Measurements from ENCODE around the gene BOD1.

Gene BOD1

GRCh38 chr5:173616577-173617118, at the start of gene BOD1:
Gene BOD1, minus strand, starts transcription at chr5:173616650. Its CDS starts 214 bp downstream, at chr5:173616436.
- DNase-seq: peak; percentile 95

- no peak for DNase-seq
These were observed 48.9 kb upstream of the BOD1 start for GRCh38 chr5:173665326-173665725.

GRCh38 chr5:173664154-173664526, 47.7 kb upstream of the BOD1 start:
- peak; percentile 5 for DNase-seq

GRCh38 chr5:173663352-173664153, 47.1 kb upstream of the BOD1 start:
- no peak for DNase-seq

- no peak for DNase-seq
These were observed 46.3 kb upstream of the BOD1 start for GRCh38 chr5:173662581-173663351.

GRCh38 chr5:173660481-173661280, 44.2 kb upstream of the BOD1 start:
- no peak for DNase-seq

GRCh38 chr5:173659423-173659822, 43.0 kb upstream of the BOD1 start:
- no peak for DNase-seq

- no peak for DNase-seq
These were observed 41.4 kb upstream of the BOD1 start for GRCh38 chr5:173657741-173658356.

- DNase-seq: no peak
These were observed 38.8 kb upstream of the BOD1 start for GRCh38 chr5:173655196-173655797.

- no peak for DNase-seq
These were observed 37.5 kb upstream of the BOD1 start for GRCh38 chr5:173653822-173654523.

- no peak for DNase-seq
These were observed 31.9 kb upstream of the BOD1 start for GRCh38 chr5:173648308-173648866.

- DNase-seq: no peak
These were observed 30.2 kb upstream of the BOD1 start for GRCh38 chr5:173646692-173647091.

- no peak for DNase-seq
These were observed 29.6 kb upstream of the BOD1 start for GRCh38 chr5:173645890-173646574.

- no peak for DNase-seq
These were observed 29.0 kb upstream of the BOD1 start for GRCh38 chr5:173645437-173645807.

GRCh38 chr5:173644673-173645436, 28.4 kb upstream of the BOD1 start:
- DNase-seq: no peak

- peak; percentile 64 for DNase-seq
These were observed 27.5 kb upstream of the BOD1 start for GRCh38 chr5:173643964-173644363.

- DNase-seq: no peak
These were observed 26.5 kb upstream of the BOD1 start for GRCh38 chr5:173642895-173643481.

GRCh38 chr5:173642191-173642816, 25.9 kb upstream of the BOD1 start:
- no peak for DNase-seq
